Fibroblast of peridontal ligament (primary cell): ENCODE measurements around the gene GGT6.
A peak's percentile ranks its signal among the peaks of the same experiment; 100 is the strongest.

Experiments
- DNase-seq: peaks from one replicate; pipeline ENCODE4 v3.0.0-alpha.2; 2010; ENCODE audit errors: extremely low read depth

The GGT6 gene

DNA sequence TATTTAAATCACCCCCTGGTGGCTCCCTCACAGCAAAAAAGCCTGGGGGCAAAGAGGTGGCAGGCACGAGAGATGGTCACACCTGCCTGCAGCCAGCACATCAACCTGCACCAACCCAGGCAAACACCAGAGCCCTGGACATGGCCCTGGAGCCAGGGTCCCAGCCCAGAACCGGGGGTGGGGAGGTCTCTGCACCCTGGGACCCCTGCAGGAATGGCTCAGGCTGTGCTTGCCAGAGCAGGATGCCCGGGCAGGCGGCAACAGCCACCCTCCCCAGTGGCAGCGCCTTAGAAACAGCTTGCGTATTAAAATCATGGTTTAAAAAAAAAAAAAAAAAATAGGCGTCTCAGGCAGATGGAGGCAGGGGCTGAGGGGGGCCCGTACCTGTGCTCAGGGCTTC, 21.4 kb downstream of the GGT6 start:
- no peak for DNase-seq

DNA sequence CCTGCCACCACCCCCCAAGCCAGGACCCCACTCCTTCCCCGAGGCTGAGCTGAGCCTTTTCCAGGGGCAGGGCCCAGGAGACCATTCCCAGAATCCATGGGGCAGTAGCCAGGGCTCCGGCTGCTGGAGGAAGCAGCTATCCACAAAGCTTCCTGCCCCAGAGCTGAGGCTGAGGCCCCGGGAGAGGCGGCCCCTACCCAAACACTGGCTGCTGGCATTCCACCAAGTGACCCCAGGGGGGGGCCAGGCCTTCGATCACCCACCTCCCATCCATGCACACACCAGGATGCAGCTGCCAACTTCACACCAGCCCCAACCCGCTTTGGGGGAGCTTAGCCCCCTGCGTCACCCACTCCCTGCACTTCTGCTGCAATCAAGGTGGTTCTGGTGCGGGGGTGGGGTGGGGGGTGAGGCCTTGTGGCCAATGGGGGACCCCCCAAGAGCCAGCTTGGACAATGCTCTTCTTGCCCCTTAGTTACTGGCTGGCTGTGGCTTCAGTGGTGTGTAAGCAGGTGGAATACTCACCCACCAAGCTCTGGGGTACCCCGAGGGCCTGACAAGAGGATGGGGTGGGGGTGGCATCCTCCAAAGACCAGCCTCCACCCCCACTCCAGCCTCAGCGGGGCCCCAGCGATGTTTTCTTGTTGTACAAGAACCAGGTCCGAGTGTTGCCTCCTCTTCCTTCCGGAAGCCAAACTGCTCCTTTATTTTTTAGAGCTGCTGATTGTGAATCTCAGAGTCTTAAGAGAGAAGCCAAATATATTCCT, 22.0 kb downstream of the GGT6 start:
- DNase-seq, result no peak

DNA sequence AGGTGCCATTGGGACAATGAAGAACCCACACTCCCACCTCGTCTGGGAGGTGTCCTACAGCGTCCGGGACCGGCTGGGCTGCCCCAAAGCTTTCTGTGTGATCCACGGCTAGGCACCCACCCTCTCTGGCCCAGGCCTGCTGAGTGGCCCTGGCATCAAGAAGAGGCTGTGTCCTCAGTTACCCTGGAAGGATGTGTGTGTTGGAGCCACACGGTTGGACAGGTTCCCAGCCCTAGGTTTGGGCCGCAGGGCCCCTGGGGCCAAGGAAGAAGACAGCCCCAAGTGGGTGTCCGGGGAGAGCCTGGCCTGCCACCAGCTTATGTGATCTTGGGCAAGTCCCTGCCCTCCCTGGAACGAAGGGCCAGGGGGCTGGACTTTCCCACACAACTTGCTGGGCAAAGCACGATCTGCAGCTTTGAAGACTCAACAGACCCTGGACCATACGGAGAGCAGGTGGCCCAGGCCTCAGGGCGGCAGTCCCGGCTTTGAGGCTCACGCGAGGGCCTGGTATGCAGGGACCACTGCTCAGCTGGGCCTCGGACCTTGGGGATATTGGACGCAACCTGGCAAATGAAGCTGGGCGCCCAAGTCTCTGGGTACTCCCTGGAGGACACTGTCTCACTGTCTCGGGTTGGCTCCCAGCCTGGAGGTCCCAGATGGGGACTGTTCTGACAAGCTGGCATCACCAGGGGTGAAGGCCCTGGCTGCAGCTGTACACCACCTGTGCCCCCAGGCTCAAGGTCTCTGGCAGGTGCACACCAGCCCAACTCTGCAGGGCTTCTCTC, 22.7 kb downstream of the GGT6 start:
- DNase-seq, result no peak

DNA sequence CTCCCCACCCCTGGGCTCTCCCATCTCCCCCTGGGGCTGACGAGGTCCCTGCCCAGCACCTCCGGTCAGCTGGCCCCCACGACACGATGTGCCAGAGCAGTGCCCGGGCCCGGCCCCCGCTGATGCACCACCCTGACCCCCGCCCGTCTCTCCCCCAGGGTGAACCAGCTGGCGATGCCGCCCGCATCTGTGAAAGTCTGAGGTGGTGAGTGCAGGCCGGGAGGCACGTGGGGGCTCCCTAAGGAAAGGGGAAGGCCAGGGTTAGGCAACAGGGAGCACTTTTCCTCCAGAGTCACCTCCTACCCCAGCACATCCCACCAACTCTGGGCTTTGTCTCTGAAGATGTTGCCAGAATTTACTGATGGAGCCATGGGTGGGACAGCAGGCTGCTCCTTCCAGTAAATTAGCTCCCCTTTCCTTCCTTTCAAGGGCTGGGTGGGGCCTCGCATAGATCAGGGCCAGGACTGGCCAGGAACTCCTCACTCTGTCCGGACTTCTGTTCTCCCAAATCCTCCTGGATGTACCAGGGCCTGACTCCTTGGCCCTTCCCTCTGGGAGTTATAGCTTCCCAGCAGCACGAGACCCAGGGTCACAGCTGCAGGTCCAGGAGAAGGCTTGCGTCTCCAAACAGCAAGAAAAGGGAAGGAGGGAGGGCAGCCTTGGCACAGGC, 23.5 kb downstream of the GGT6 start:
- peak; percentile 33 for DNase-seq

DNA sequence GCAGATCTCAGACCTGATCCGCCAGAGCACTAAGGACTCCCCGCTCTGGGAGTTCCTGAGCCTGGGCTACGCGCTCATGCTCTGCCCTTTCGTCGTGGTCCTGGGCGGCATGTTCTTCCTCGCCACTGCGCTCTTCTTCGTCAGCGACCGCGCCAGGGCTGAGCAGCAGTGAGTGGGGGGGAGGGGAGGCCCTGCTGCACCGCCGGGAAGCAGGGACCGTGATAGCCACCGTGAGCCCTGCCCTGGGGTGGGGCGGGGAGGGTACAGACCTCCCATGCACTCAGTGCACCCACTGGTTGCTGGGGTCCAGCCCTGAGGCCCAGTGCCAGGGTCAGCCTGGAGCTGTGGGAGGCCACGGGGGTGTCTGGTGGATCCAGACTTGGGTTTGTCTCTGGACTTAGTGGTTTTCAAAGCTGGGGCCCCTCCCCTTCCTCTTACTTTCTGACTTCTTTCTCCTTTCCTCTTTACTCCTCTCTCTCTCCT, 24.1 kb downstream of the GGT6 start:
- DNase-seq, result no peak

DNA sequence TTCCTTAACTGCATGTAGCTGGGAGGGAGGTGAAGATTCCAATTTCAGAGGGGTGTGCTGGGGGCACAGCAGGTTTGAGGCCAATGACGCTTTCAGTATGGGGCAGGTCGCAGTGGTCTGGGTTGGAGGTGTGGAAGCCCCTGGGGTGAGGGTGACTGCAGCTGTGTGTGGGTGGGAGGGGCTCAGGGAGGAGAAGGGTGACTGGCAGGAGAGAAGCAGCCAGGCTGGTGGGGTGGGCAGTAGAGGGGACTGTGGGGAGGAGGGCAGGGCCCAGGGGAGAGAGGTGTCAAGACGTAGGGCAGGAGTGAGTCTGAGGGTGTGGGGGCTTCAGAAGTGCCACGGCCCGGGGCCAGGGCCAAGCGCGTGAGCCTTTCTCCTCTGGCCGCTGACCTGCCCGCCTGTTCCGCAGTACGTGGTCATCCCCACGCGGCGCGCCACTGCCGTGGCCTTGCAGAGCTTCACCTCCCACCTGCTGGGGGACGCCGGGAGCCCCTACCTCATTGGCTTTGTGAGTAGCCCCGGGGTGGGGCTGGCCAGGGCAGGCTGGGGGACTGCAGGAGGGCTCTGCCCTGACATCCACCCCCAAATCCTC, 24.6 kb downstream of the GGT6 start:
- no peak for DNase-seq

DNA sequence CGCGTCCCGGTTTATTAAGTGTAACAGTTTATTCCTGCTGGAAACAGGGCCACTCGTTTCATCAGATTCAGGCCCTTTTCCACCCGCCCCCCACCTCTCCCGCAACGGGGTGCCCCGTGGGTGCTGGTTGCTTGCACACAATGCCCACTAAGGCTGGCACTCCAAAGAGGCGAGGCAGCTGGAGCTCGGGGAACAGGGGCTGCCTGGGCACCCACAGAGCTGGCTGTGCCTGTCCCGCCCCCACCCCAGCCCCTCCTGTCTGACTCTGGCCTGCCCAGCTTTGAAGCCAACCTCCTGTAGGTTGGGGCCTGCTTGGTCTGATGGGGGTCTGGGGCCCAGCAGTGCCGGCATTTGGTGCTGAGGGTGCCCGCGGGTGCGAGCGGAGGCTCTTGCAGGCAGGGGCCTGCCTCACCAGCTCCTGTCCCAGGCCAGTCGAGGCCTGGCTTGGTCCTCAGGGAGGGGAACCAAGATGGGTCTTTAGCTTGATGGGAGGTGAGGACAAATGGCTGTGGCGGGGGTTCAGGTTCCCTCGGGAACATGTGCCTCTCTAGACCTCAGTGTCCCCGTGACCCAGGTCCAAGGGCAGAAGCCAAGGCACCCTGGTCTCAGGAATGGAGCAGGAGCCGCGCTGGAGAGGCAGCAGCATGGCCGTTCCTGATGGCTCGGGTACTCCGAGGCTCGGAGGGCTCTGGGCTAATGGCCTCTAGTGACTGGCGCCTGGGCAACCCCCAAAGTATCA, 25.3 kb downstream of the GGT6 start:
- DNase-seq, result no peak

DNA sequence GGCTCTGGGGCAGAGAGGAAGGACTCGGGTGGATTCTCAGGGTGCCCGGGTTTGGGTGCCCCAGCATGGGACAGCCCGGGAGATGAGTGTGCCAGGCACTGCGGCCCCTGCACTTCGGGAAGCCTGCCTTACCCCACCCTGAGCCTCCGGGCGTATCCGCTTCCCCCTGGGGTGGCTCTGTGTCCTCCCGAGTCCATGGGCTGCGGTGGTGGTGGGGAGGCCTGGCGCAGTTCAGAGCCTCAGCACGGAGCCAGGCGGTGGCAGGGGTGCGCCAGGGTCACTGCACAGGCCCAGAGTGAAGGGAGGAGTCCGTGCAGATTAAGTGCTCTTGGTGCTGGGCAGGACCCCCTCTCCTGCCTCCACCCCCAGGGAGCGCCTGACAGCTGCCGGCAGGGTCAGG, 25.9 kb downstream of the GGT6 start:
- no peak for DNase-seq

DNA sequence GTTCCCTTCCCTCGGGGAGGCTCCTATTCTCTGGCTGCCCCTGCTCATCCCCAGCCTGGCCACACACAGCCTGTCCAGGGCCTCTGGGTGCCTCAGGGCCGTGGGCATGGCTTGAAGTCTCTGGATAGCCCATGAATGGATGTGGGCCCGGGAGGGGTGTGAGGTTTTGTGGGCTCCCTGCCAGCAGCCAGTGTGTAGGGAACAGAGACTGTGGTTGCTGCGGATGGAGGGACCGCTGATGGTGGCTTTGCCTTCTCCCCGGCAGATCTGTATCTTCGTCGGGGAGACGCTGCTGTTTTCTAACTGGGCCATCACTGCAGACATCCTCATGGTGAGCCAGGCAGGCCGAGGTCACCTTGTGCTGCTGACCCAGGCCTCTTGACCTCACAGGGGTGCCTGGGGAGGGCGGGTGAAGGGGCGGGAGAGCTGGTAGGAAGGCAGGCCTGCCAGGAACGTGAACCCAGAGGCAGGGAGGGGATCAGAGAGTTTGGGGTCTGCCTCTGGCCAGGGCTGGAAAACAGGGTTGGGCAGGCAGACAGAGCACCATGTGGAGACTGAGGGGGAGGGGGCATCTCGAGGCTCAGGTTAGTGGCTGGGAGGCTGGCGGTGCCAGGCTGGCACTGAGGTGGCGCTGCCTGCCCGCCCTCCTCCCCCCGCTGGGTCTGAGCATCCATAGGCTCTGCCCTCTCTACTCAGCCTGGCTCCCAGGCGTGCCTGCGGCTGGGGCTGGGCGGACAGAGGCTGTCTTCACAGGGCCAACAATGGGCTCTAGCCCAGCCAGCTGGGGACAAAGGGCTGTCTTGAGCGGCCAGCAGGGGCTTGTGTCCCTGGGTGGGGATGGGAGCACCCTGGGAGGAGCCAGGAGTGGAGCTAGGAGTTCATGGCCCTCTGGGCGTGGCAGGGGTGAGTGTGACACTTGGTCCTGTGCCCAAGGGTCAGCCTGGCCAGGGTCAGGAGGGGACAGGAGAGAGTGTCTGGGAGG, 26.6 kb downstream of the GGT6 start:
- no peak for DNase-seq

DNA sequence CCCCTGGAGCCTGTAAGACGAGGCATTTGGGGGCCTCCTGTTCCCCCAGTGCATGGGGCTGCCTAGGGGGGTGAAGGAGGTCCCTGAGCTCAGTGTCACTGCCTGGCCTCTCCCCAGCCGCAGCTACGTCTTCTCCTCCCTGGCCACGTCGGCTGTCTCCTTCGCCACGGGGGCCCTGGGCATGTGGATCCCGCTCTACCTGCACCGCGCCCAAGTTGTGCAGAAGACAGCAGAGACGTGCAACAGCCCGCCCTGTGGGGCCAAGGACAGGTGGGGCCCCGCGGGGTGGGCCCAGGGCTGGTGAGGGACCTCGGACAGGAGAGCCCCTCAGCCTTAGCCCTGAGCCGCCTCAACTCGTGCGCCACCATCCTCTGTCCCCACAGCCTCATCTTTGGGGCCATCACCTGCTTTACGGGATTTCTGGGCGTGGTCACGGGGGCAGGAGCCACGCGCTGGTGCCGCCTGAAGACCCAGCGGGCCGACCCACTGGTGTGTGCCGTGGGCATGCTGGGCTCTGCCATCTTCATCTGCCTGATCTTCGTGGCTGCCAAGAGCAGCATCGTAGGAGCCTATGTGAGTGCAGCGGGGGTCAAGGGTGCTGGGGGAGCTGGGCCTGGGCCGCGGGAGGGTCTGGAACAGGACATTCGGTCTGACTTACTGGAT, 27.4 kb downstream of the GGT6 start:
- no peak for DNase-seq

DNA sequence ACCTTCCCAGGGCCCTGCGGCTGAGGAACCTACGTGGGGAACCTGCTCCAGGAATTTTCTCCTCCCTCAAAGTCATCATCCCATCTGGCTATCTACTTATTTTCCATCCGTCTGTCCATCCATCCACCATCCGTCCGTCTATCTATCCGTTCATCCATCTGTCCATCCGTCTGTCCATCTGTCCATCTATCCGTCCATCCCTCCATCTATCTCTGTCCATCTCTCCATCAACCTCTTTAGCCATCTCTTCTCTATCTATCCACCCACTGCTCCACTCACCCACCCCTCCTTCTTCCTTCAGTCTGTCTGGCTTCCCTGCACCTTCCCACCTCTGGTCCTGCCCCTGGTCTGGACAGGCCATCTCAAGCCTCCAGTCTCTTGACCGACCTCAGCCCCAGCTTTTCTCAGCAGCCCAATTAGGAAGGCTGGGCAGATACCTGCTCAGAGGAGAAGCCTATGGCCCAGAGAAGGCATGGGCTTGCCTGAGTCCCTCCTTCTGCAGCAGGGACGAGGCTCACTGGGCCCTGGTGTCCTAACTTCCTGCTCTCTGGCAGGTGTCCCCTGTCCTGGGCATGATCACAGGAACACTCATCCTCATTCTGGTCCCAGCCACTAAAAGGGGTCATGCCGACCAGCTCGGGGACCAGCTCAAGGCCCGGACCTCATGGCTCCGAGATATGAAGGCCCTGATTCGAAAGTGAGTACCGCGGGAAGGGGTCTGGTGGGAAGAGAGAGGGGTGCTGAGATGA, 28.2 kb downstream of the GGT6 start:
- no peak for DNase-seq

DNA sequence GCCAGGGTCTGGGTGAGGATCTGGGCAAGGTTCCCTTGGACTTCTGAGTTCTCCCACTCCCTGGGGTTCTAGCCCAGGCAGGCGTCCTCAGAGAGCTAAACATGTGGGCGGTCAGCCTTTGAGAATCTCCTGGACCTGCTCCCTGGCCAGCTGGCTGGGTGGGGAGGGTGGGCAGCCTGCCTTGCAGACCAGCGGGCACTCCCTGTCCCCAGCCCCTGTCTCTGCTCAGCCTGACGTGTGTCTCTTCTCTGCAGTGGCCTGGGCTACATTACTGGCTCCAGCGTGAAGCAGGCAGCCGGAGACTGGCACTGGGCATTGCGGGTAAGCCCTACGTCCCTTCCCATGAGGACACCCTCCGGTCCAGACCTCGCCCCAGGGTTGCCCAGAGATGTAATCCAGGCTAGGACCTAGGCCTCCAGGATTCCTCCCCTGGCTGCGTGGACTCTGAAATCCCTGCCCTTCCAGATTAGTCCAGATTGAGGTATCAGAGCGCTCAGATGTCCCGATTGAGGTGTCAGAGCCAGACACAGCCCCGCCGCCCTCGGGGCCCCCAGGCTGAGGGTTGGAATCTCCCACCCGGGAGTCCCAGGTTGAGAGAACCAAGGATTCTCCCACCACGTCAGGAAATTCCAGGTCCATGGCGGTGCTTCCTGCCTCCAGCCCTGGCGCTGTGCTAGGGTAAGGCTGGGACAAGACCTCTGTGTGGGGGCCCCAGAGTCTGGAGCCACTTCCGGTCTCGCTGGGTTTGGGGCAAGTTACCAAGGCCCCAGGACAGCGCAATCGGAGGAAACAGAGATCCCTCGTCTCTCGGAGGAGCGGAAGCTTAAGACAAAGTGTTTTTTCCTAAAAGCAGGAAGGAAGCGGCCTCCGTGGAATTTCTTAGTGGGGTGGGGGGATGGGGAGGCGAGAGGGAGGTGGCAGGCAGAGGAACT, 29.3 kb downstream of the GGT6 start:
- DNase-seq, result no peak

DNA sequence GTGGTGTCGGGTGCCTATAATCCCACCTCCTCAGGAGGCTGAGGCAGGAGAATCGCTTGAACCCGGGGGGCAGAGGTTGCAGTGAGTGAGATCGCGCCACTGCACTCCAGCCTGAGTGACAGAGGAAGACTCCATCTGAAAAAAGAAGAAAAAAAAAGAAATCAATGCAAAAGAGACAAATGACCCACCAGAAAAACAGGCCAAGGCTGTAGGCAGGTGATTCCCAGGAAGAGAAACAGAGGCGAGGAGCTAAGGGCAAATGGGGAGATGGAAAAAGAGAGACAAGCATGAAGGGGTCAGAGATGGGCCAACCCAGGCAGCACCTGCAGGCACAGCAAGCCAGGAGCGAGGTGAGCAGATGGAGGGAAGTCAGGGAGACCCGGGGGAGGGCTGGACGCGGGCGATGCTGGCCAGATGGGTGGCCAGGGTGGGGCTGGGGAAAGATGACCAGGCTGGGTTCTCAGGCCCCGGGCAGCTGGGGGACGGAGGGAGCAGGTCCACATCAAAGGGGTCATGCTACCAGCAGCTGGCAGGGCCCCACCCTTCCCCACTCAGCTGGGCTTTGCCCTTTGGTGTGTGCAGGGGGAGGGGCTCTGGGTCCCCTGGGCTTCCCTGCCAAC, 30.7 kb downstream of the GGT6 start:
- no peak for DNase-seq

DNA sequence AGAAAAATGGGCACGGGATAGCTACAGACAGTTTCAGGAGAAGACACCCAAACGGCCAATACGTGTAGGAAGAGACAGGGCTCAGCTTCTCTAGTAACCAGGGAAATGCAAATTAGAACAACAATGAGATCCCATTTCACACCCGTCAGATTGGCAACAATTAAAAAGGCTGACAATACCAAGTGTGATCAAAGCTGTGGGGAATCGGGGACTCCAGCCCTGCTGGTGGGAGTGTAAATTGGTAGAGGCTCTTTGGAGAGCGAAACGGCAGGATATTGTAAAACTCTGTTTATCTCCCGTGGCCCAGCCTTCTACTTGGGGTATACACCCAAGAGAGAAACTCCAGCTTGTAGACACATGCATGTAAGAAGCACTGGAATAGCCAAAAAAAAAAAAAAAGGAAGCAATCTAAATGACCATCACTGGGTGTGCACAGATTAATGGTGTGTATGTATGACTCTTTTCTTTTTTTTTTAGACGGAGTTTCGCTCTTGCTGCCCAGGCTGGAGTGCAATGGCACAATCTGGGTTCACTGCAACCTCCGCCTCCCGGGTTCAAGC, 32.7 kb downstream of the GGT6 start:
- DNase-seq, result no peak

DNA sequence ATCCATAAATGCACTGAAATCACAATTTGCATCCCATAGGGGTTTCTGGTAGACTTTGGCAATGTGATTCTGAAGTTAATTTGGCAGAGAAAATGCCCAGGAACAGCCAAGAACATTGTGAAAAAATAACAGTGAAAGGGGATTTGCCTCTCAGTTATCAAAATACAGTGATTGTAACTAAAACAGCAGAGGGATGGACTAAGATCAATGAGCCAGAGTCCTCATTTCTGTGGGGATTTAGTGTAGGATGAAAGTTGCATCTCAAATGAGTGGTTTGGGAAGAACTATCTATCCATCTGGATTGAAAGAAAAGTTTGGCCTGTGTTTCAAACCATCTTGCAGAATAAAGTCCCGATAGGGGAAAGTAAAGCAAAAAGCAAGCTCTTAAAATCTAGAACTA, 33.2 kb downstream of the GGT6 start:
- no peak for DNase-seq

DNA sequence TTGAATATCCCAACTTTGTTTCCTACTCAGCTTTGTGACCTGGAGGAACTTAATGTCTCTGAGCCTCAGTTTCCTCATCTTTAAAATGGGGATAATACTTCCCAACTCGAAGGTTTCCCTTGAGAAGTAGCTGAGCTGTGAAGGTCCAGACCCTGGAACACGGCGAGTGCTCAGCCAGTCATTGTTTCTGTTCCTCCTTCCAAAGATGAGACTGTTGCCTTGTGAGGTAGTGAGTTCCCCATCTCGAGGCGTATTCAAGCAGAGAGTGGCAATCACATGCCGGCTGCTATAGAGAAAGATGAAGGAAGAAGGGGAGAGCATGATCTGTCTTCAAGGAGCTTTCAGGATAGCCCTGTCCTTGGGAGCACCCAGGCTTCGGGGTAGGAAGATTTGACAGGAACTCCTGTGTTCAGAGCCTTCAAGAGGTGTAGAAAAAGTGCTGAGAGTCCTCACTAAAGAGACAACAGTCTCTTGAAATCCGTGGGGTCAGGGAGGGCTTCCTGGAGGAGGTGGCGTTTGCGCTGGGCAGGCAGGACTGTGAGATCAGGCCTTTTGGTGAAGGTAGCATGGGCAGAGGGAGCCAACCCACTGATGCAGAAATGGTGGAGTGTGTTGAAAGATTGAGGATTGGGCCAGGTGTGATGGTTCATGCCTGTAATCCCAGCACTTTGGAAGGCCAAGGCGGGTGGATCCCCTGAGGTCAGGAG, 34.5 kb downstream of the GGT6 start:
- DNase-seq, result no peak

DNA sequence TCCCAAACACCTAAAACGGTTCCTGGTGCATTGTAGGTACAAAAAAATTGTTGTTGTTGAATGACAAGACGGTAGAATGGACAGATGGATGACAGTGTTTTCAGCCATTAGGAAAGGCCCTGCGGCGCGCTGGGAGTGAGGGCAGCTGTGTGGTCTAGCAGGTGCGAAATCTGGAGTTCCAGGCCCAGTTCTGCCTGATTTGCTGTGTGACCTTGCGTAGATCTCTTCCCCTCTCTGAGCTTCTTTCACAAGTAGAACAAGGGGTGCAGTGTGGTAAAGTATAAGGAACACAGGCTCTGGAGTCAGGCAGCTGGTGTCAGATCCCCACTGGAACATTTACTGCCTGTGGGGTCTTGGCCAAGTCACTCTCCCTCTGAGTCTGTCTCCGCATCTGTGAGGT, 36.4 kb downstream of the GGT6 start:
- DNase-seq, result no peak
